Measurements from ENCODE around the gene EIF2B2.

Gene EIF2B2

GRCh38 chr14:74974364-74975058 is 28.2 kb upstream of the EIF2B2 start:
- no peak for DNase-seq (ENCODE audit: low read depth in 2 of 2)

GRCh38 chr14:74975059-74975810 is 27.5 kb upstream of the EIF2B2 start:
- no peak for DNase-seq (ENCODE audit: low read depth in 2 of 2)

GRCh38 chr14:74976264-74977113 is 26.2 kb upstream of the EIF2B2 start:
- no peak for DNase-seq (ENCODE audit: low read depth in 2 of 2)

- no peak for DNase-seq (ENCODE audit: low read depth in 2 of 2)
These were observed 25.4 kb upstream of the EIF2B2 start for GRCh38 chr14:74977164-74977900.

GRCh38 chr14:74977901-74978385 is 24.8 kb upstream of the EIF2B2 start:
- no peak for DNase-seq (ENCODE audit: low read depth in 2 of 2)

- no peak for DNase-seq (ENCODE audit: low read depth in 2 of 2)
These were observed 24.2 kb upstream of the EIF2B2 start for GRCh38 chr14:74978416-74978947.

- no peak for DNase-seq (ENCODE audit: low read depth in 2 of 2)
These were observed 23.7 kb upstream of the EIF2B2 start for GRCh38 chr14:74979029-74979428.

- no peak for DNase-seq (ENCODE audit: low read depth in 2 of 2)
These were observed 23.0 kb upstream of the EIF2B2 start for GRCh38 chr14:74979442-74980397.

GRCh38 chr14:74980398-74980730 is 22.4 kb upstream of the EIF2B2 start:
- DNase-seq (ENCODE audit: low read depth in 2 of 2) = no peak

- no peak for DNase-seq (ENCODE audit: low read depth in 2 of 2)
These were observed 21.8 kb upstream of the EIF2B2 start for GRCh38 chr14:74980731-74981461.

GRCh38 chr14:74981462-74981782 is 21.3 kb upstream of the EIF2B2 start:
- DNase-seq (ENCODE audit: low read depth in 2 of 2) = no peak

- no peak for DNase-seq (ENCODE audit: low read depth in 2 of 2)
These were observed 20.9 kb upstream of the EIF2B2 start for GRCh38 chr14:74981833-74982232.

GRCh38 chr14:74982661-74983060 is 20.1 kb upstream of the EIF2B2 start:
- no peak for DNase-seq (ENCODE audit: low read depth in 2 of 2)

- DNase-seq (ENCODE audit: low read depth in 2 of 2) = no peak
These were observed 19.4 kb upstream of the EIF2B2 start for GRCh38 chr14:74983343-74983742.

GRCh38 chr14:74984236-74985027 is 18.3 kb upstream of the EIF2B2 start:
- no peak for DNase-seq (ENCODE audit: low read depth in 2 of 2)

GRCh38 chr14:74985028-74985310 is 17.8 kb upstream of the EIF2B2 start:
- DNase-seq (ENCODE audit: low read depth in 2 of 2) = no peak

- no peak for DNase-seq (ENCODE audit: low read depth in 2 of 2)
These were observed 16.9 kb upstream of the EIF2B2 start for GRCh38 chr14:74985806-74986205.

- DNase-seq (ENCODE audit: low read depth in 2 of 2) = no peak
These were observed 14.6 kb upstream of the EIF2B2 start for GRCh38 chr14:74988131-74988530.

- DNase-seq (ENCODE audit: low read depth in 2 of 2) = no peak
These were observed 13.7 kb upstream of the EIF2B2 start for GRCh38 chr14:74988993-74989392.
